H1 (cell line): Measurements from ENCODE around the gene ZNF423. TPM values are rescaled to one million over a fixed set of nuclear protein-coding genes. Genes with fewer than 3 reads are reported as not detected.

Experiments
- CTCF ChIA-PET: fragments of 300-600 bp; sonication (Branson Sonifier 250); formaldehyde crosslinking; loops from one replicate; lab custom pipeline; 2021; ENCODE audit not compliant: partially characterized antibody; lab: Charles Lee
- POLR2A ChIA-PET: fragments of 300-600 bp; sonication (Branson Sonifier 250); formaldehyde crosslinking; loops from one replicate; lab custom pipeline; 2021; ENCODE audit warnings: inconsistent platforms; ENCODE audit not compliant: partially characterized antibody; lab: Charles Lee
- DNase-seq, 2 experiments: peaks; one replicate each; pipeline versions ENCODE4 v3.0.0 to v3.0.0-alpha.2; 2010 to 2022; ENCODE audit warnings: low spot score in 2 of 2, low read depth in 1 of 2, mixed read lengths in 1 of 2
- FAIRE-seq: peaks from 2 replicates; lab custom pipeline; 2011; peaks lifted over from hg19 to GRCh38; lab: Jason Lieb, UNC
- H2AFZ ChIP-seq: 2 replicates; pipeline ENCODE4 v1.8.1; 2012; ENCODE audit warnings: low read length, inconsistent platforms
- H2AK5ac ChIP-seq: 2 replicates; pipeline ENCODE4 v1.6.1; 2013; ENCODE audit warnings: low read depth, low read length
- H2BK120ac ChIP-seq: replicated peaks from 2 replicates; pipeline ENCODE3; 2013; ENCODE audit warnings: low read depth, low read length, inconsistent platforms
- H2BK12ac ChIP-seq: 2 replicates; pipeline ENCODE4 v1.6.1; 2013; ENCODE audit warnings: low read depth, low read length
- H2BK15ac ChIP-seq: 2 replicates; pipeline ENCODE4 v1.6.1; 2013; ENCODE audit warnings: low read length
- H2BK20ac ChIP-seq: 2 replicates; pipeline ENCODE4 v1.6.1; 2013; ENCODE audit warnings: low read length
- H2BK5ac ChIP-seq: 2 replicates; pipeline ENCODE4 v1.6.1; 2013; ENCODE audit warnings: low read depth, low read length
- H3K14ac ChIP-seq: 2 replicates; pipeline ENCODE4 v1.6.1; 2013; ENCODE audit warnings: inconsistent platforms; ENCODE audit not compliant: insufficient read length
- H3K18ac ChIP-seq: 2 replicates; pipeline ENCODE4 v1.6.1; 2013; ENCODE audit warnings: low read length; ENCODE audit errors: extremely low read depth
- H3K23ac ChIP-seq: 2 replicates; pipeline ENCODE4 v1.6.1; 2013; ENCODE audit warnings: inconsistent platforms; ENCODE audit not compliant: insufficient read length
- H3K23me2 ChIP-seq: 2 replicates; pipeline ENCODE4 v1.6.1; 2013; ENCODE audit warnings: low read depth, low read length
- H3K27ac ChIP-seq: 2 replicates; pipeline ENCODE4 v1.6.1; 2011; ENCODE audit warnings: low read depth, low read length, inconsistent platforms
- H3K27me3 ChIP-seq, 4 experiments: replicated peaks in 1 of 4; 1 replicate in 1 of 4; 2 replicates in 3 of 4; pipeline versions ENCODE4 v1.6.1 to v1.8.1; 2011 to 2013; ENCODE audit warnings: low read length in 3 of 4, mild to moderate bottlenecking in 3 of 4, inconsistent platforms in 2 of 4, mixed read lengths in 2 of 4, moderate library complexity in 1 of 4; ENCODE audit not compliant: control insufficient read depth in 3 of 4, insufficient read depth in 3 of 4; ENCODE audit errors: extremely low read depth in 1 of 4
- H3K36me3 ChIP-seq, 4 experiments: 2 replicates each; pipeline versions ENCODE4 v1.6.1 to v1.8.1; 2011 to 2013; ENCODE audit warnings: mild to moderate bottlenecking in 4 of 4, low read length in 3 of 4, moderate library complexity in 2 of 4, control low read depth in 1 of 4, inconsistent platforms in 1 of 4; ENCODE audit not compliant: insufficient read depth in 4 of 4, control insufficient read depth in 2 of 4
- H3K4ac ChIP-seq: replicated peaks from 2 replicates; pipeline ENCODE3; 2013; ENCODE audit warnings: low read length, low read depth, mixed read lengths, inconsistent platforms; ENCODE audit not compliant: insufficient read length
- H3K4me1 ChIP-seq, 4 experiments: replicated peaks in 1 of 4; 1 replicate in 1 of 4; 2 replicates in 3 of 4; pipeline versions ENCODE4 v1.6.1 to v1.8.1; 2011 to 2013; ENCODE audit warnings: low read length in 3 of 4, inconsistent platforms in 2 of 4, mixed read lengths in 1 of 4; ENCODE audit not compliant: insufficient read depth in 4 of 4, control insufficient read depth in 3 of 4
- H3K4me2 ChIP-seq, 2 experiments: 2 replicates each; pipeline versions ENCODE4 v1.6.1 to v1.8.1; 2011 to 2013; ENCODE audit warnings: low read depth in 2 of 2, low read length in 2 of 2, control low read depth in 1 of 2, inconsistent platforms in 1 of 2, mild to moderate bottlenecking in 1 of 2; ENCODE audit not compliant: insufficient read depth in 1 of 2
- H3K4me3 ChIP-seq, 4 experiments: fragments of 200-600, 300-600 bp in 1 of 4; sonication (generic), shearing (Covaris generic), sonication (Bioruptor Twin) in 1 of 4; 2 replicates each; pipeline versions ENCODE4 v1.5.1 to v1.8.1; 2011 to 2016; ENCODE audit warnings: low read length in 4 of 4, low read depth in 3 of 4, control low read depth in 2 of 4, inconsistent platforms in 2 of 4, mild to moderate bottlenecking in 2 of 4, mixed read lengths in 1 of 4, moderate library complexity in 1 of 4; ENCODE audit not compliant: insufficient read depth in 2 of 4; ENCODE audit errors: extremely low read depth in 1 of 4
- H3K56ac ChIP-seq: replicated peaks from 2 replicates; pipeline ENCODE3; 2013; ENCODE audit warnings: low read depth, mild to moderate bottlenecking, mixed read lengths, low read length, inconsistent platforms; ENCODE audit not compliant: insufficient read length
- H3K79me1 ChIP-seq: 2 replicates; pipeline ENCODE4 v1.6.1; 2013; ENCODE audit warnings: low read depth, low read length, control low read depth
- H3K79me2 ChIP-seq, 2 experiments: 2 replicates each; pipeline versions ENCODE4 v1.6.1 to v1.8.1; 2012 to 2013; ENCODE audit warnings: low read length in 2 of 2, mild to moderate bottlenecking in 2 of 2, inconsistent platforms in 1 of 2; ENCODE audit not compliant: insufficient read depth in 2 of 2, control insufficient read depth in 1 of 2
- H3K9ac ChIP-seq, 4 experiments: replicated peaks in 1 of 4; 1 replicate in 1 of 4; 2 replicates in 3 of 4; pipeline versions ENCODE4 v1.6.1 to v1.8.1; 2011 to 2013; ENCODE audit warnings: low read depth in 3 of 4, low read length in 3 of 4, control low read depth in 2 of 4, mild to moderate bottlenecking in 2 of 4, moderate library complexity in 2 of 4, inconsistent platforms in 1 of 4; ENCODE audit errors: extremely low read depth in 1 of 4
- H3K9me3 ChIP-seq, 2 experiments: 2 replicates each; pipeline versions ENCODE4 v1.6.1 to v1.8.1; 2012 to 2013; ENCODE audit warnings: mild to moderate bottlenecking in 2 of 2, moderate library complexity in 2 of 2, control low read depth in 1 of 2, inconsistent platforms in 1 of 2, low read depth in 1 of 2, low read length in 1 of 2, mixed read lengths in 1 of 2; ENCODE audit not compliant: insufficient read depth in 2 of 2
- H4K20me1 ChIP-seq, 2 experiments: replicated peaks in 1 of 2; 2 replicates each; pipeline versions ENCODE3 to v1.8.1; 2011 to 2013; ENCODE audit warnings: inconsistent platforms in 2 of 2, low read length in 2 of 2, mild to moderate bottlenecking in 1 of 2; ENCODE audit not compliant: insufficient read depth in 2 of 2, control insufficient read depth in 1 of 2
- H4K5ac ChIP-seq: 2 replicates; pipeline ENCODE4 v1.6.1; 2013; ENCODE audit warnings: low read length, low read depth, mixed read lengths, inconsistent platforms; ENCODE audit not compliant: insufficient read length
- H4K8ac ChIP-seq: 2 replicates; pipeline ENCODE4 v1.8.0; 2013; ENCODE audit warnings: mild to moderate bottlenecking, moderate library complexity, low read length, inconsistent platforms; ENCODE audit not compliant: insufficient read depth; ENCODE audit errors: extremely low read depth
- H4K91ac ChIP-seq: replicated peaks from 2 replicates; pipeline ENCODE3; 2013; ENCODE audit warnings: low read length, mixed read lengths, inconsistent platforms; ENCODE audit not compliant: insufficient read length
- CTBP2 ChIP-seq: IDR thresholded peaks from 2 replicates; pipeline ENCODE4 v1.7.0; 2011; ENCODE audit warnings: borderline replicate concordance, mild to moderate bottlenecking, moderate library complexity, mixed read lengths, low read length; ENCODE audit not compliant: insufficient read depth, insufficient read length
- NRF1 ChIP-seq: IDR thresholded peaks from 2 replicates; pipeline ENCODE4 v1.6.1; 2011; ENCODE audit warnings: mild to moderate bottlenecking, low read depth, low read length, improper control_type of control experiment
- RXRA ChIP-seq: IDR thresholded peaks from 2 replicates; pipeline ENCODE4 v1.6.1; 2011; ENCODE audit warnings: low read depth, mild to moderate bottlenecking, low read length, moderate library complexity; ENCODE audit not compliant: insufficient read depth
- SIN3A ChIP-seq, 2 experiments: IDR thresholded peaks in 1 of 2; conservative IDR thresholded peaks in 1 of 2; 2 replicates each; pipeline ENCODE4 v1.6.1; 2011 to 2012; ENCODE audit warnings: low read length in 2 of 2, improper control_type of control experiment in 1 of 2, low read depth in 1 of 2, mild to moderate bottlenecking in 1 of 2
- SIRT6 ChIP-seq: IDR thresholded peaks from one replicate; pipeline ENCODE4 v1.7.1; 2012; ENCODE audit warnings: low read length, inconsistent platforms
- SIX5 ChIP-seq: IDR thresholded peaks from 2 replicates; pipeline ENCODE4 v1.6.1; 2011; ENCODE audit warnings: mild to moderate bottlenecking, low read depth, low read length
- TCF12 ChIP-seq: IDR thresholded peaks from 2 replicates; pipeline ENCODE4 v1.6.1; 2011; ENCODE audit warnings: low read depth, mild to moderate bottlenecking, low read length
- WGBS, 2 experiments: shearing (Covaris generic) in 1 of 2; methylation state at CpG; one replicate each; pipeline versions ENCODE4 v1.1.6 to v1.1.7; 2013 to 2015; ENCODE audit warnings: low lambda C conversion rate in 2 of 2, mixed read lengths in 2 of 2, inconsistent platforms in 1 of 2, low coverage in 1 of 2, missing lambda C conversion rate in 1 of 2; ENCODE audit not compliant: insufficient replicate concordance in 2 of 2, insufficient coverage in 1 of 2, insufficient read length in 1 of 2; ENCODE audit errors: extremely low coverage in 1 of 2, missing lambda C conversion rate in 1 of 2; 5-methylcytosine and 5-hydroxymethylcytosine counted together
- polyA plus RNA-seq, 7 experiments: library from polyadenylated mRNA; depleted of rRNA in 3 of 7; stranded (reverse) in 5 of 7; unstranded in 2 of 7; fragments of >200 nt in 5 of 7; fragments of 200-250 nt in 2 of 7; gene quantifications; 1 replicate in 5 of 7; 2 replicates in 1 of 7; 4 replicates in 1 of 7; pipeline versions ENCODE4 v1.2.1 to v1.2.3, GENCODE V29; 2011 to 2013; ENCODE audit warnings: missing spikeins in 2 of 7, mixed read lengths in 2 of 7
- total RNA-seq: library from RNA; stranded (reverse); fragmentation: NEBNext Ultra II Directional; extraction: Animal tissue kit (Norgen Biotek cat#: 25700); gene quantifications from 2 replicates; pipeline ENCODE4 v1.2.1, GENCODE V29; 2021
- TF ChIP-seq, protein P1 (sequence below): IDR thresholded peaks from 2 replicates; pipeline ENCODE4 v1.6.1; 2012; ENCODE audit warnings: inconsistent platforms
- TF ChIP-seq, protein P2 (sequence below): IDR thresholded peaks from 2 replicates; pipeline ENCODE4 v1.6.1; 2012; ENCODE audit warnings: low read length, inconsistent platforms

The ZNF423 gene
- total and polyA plus RNA-seq, 2 of the 8 experiments (the other 6 are each of a cell fraction or from before 2014, with no cell fraction given), result 38.2 to 52.3 TPM

DNA sequence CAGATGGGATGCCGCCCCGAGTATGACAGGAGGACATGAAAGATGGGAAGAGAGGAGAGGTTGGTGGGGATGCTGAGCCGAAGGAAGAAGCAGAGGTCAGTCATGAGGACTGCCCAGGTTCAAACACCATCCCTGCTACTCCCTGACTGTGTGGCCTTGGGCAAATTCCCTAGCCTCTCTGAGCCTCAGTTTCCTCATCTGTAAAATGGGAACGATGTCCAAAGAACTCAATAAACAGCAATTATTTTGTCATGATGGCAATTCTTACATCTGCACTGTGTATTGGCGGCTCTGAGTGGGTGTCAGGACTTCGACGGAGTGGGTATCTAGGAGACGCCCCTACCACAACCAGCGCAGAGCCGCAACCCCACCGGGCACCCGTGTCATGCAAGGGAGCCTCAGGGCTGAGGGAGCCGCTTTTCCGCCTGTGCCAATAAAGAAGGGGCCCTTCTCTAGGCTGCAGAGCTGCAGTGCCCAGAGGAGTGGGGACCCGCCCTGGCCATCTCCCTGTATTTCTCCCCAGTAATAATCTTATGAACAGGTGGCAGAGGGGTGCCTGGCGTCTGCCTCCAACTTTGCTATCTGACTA is 173.2 kb downstream of the ZNF423 start:
- peaks cover 2% of the 10 kb centered on the region; the same call in 1 of the 2 replicates for H3K23me2 ChIP-seq
- H4K91ac ChIP-seq, result peak overlapping the region; percentile 70
- no peak overlapping the region for H3K56ac ChIP-seq
- no peak overlapping the region for H4K5ac ChIP-seq
- H2BK5ac ChIP-seq, result peak overlapping the region; percentile 66; the same call in 1 of the 2 replicates
- no peak overlapping the region for H2AK5ac ChIP-seq
- no peak overlapping the region for H3K4me3 ChIP-seq
- POLR2A ChIA-PET, result interaction anchor here (2.1 kb wide), 1 partner anchor 12 kb away, joined by 5 read pairs; no protein-coding TSS in a partner anchor
- H3K9me3 ChIP-seq, result no peaks in the 10 kb centered on the region
- DNase-seq, result no peak
- H3K36me3 ChIP-seq, result no peaks in the 10 kb centered on the region
- no peak overlapping the region for H2BK120ac ChIP-seq
- WGBS, 2 experiments, result 92% methylated on average over 16 of the region's 16 CpGs; no CpG with 5 or more reads in 1 of the 2 experiments
- no peak overlapping the region for H2BK20ac ChIP-seq
- H3K14ac ChIP-seq, result no peak overlapping the region
- no peak overlapping the region for H3K18ac ChIP-seq
- 0 out of 2 replicates have a peak overlapping the region, but pooled peaks have one; percentile 50 for H2BK12ac ChIP-seq
- no peak overlapping the region; the same call in 1 of the 2 replicates for H3K27ac ChIP-seq
- CTCF ChIA-PET, result interaction anchor here (0.7 to 1.4 kb wide), 3 partner anchors 11 to 226 kb away, joined by 3 to 4 read pairs (median 3); no protein-coding TSS in a partner anchor
- no peak overlapping the region for H2BK15ac ChIP-seq
- no peaks in the 10 kb centered on the region for H3K27me3 ChIP-seq
- H4K8ac ChIP-seq, result peak overlapping the region; percentile 62; the same call in 1 of the 2 replicates
- FAIRE-seq, result no peak
- H3K79me1 ChIP-seq, result peaks cover 7% of the 10 kb centered on the region; the same call in 1 of the 2 replicates
- H4K20me1 ChIP-seq, result no peaks in the 10 kb centered on the region
- H3K4ac ChIP-seq, result no peak overlapping the region
- TF ChIP-seq, protein P1, sequence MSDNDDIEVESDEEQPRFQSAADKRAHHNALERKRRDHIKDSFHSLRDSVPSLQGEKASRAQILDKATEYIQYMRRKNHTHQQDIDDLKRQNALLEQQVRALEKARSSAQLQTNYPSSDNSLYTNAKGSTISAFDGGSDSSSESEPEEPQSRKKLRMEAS, result no peak
- TF ChIP-seq SIN3A (conservative IDR thresholded peaks at IDR 0.05 in 1 of 2, IDR thresholded peaks at IDR 0.05 in 1 of 2; ENCODE audit: low read depth in 1 of 2, low read length in 2 of 2) (no peak), SIRT6 (no peak), CTBP2 (no peak), SIX5 (no peak), RXRA (no peak), NRF1 (no peak), TCF12 (no peak)
- TF ChIP-seq, protein P2, sequence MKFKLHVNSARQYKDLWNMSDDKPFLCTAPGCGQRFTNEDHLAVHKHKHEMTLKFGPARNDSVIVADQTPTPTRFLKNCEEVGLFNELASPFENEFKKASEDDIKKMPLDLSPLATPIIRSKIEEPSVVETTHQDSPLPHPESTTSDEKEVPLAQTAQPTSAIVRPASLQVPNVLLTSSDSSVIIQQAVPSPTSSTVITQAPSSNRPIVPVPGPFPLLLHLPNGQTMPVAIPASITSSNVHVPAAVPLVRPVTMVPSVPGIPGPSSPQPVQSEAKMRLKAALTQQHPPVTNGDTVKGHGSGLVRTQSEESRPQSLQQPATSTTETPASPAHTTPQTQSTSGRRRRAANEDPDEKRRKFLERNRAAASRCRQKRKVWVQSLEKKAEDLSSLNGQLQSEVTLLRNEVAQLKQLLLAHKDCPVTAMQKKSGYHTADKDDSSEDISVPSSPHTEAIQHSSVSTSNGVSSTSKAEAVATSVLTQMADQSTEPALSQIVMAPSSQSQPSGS, result no peak
- peaks cover 0 to 5% (median 1%) of the 10 kb centered on the region in 4 experiments; a peak in 3 of 7 replicates for H3K4me1 ChIP-seq
- no peak overlapping the region for H2AFZ ChIP-seq
- no peak overlapping the region for H3K4me2 ChIP-seq
- no peak overlapping the region for H3K9ac ChIP-seq
- no peak overlapping the region for H3K23ac ChIP-seq
- H3K79me2 ChIP-seq, result no peaks in the 10 kb centered on the region
